Smooth muscle cell of the brain vasculature (primary cell): ENCODE results near the gene CIART.
"Not testable (repeated sequence)": the region's sequence is repeated elsewhere in the genome, so short reads cannot be mapped to it uniquely, and the experiment has no call there.

Experiments used
- DNase-seq: peaks from one replicate; pipeline ENCODE4 v3.0.0-alpha.2; 2012; ENCODE audit warnings: low read depth, low spot score

CIART gene

GRCh38 chr1:150309758-150310508 lies 27.6 kb downstream of the CIART start:
- no peak for DNase-seq

GRCh38 chr1:150311762-150312161 lies 29.4 kb downstream of the CIART start:
- DNase-seq: no peak

GRCh38 chr1:150314691-150315090 lies 32.3 kb downstream of the CIART start:
- DNase-seq: not testable (repeated sequence)

GRCh38 chr1:150320667-150320978 lies 38.3 kb downstream of the CIART start:
- DNase-seq: no peak

GRCh38 chr1:150321826-150322166 lies 39.4 kb downstream of the CIART start:
- no peak for DNase-seq

GRCh38 chr1:150322310-150322709 lies 40.0 kb downstream of the CIART start:
- no peak for DNase-seq

GRCh38 chr1:150332651-150333290 lies 50.4 kb downstream of the CIART start:
- no peak for DNase-seq
